Measurements from ENCODE around the gene PRR18. TPM values are rescaled to one million over a fixed set of nuclear protein-coding genes. Genes with fewer than 3 reads are reported as not detected.

PRR18 gene
- total and polyA plus RNA-seq, 2 donors (not counting 1 experiment from before 2014, with no cell fraction given), result not detected

DNA sequence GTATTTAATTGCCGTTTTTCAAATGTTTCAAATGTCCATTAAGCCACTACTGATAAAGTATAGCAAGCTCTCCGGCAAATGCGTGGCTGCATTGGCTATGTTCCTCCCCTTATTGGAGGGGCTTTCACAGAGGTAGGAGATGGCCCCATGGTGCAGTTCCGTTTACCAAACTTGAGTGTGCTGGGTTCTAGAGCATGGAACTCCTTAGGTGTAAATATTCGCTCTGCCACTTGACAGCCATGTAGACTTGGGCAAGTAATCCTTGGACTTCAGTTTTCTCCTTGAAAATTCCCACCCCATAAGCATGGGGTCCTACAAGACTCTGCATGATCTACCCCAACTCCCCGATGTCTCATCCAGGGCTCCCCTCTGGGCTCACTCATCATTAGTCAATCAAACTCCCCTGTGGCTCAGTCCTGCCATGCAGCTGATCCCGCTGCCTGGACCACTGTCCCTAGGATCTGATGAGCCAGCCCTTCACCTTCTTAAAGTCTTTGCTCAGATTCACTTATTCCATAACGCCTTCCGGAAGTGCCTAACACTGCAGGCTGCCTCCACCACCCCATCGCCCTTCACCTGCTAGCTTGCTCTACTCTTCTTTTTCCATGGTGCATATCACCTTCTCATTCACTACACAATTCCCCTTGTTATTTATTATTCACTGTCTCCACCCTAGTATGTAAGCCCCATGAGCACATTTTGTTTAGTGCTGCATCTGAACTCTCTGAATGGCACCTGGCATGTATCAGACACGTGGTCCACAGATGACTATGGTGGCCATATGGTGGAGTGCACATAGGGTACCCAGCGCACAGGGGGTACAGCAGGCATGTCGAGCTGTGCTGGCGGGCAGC, 18.8 kb downstream of the PRR18 start:
- no peaks in the 10 kb centered on the region for H3K79me2 ChIP-seq (ENCODE audit: control insufficient read depth, insufficient read depth, low read length)
- TF ChIP-seq, protein P1, sequence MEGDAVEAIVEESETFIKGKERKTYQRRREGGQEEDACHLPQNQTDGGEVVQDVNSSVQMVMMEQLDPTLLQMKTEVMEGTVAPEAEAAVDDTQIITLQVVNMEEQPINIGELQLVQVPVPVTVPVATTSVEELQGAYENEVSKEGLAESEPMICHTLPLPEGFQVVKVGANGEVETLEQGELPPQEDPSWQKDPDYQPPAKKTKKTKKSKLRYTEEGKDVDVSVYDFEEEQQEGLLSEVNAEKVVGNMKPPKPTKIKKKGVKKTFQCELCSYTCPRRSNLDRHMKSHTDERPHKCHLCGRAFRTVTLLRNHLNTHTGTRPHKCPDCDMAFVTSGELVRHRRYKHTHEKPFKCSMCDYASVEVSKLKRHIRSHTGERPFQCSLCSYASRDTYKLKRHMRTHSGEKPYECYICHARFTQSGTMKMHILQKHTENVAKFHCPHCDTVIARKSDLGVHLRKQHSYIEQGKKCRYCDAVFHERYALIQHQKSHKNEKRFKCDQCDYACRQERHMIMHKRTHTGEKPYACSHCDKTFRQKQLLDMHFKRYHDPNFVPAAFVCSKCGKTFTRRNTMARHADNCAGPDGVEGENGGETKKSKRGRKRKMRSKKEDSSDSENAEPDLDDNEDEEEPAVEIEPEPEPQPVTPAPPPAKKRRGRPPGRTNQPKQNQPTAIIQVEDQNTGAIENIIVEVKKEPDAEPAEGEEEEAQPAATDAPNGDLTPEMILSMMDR (conservative IDR thresholded peaks at IDR 0.05 in 1 of 2, IDR thresholded peaks at IDR 0.05 in 1 of 2; ENCODE audit: low read depth in 1 of 2, low read length in 2 of 2), result no peak
- no peak for TF ChIP-seq EZH2 (IDR thresholded peaks at IDR 0.05; ENCODE audit: low read length, missing control alignments)
- no peak overlapping the region for H3K4me2 ChIP-seq (ENCODE audit: extremely low read depth, insufficient read depth, low read length)

DNA sequence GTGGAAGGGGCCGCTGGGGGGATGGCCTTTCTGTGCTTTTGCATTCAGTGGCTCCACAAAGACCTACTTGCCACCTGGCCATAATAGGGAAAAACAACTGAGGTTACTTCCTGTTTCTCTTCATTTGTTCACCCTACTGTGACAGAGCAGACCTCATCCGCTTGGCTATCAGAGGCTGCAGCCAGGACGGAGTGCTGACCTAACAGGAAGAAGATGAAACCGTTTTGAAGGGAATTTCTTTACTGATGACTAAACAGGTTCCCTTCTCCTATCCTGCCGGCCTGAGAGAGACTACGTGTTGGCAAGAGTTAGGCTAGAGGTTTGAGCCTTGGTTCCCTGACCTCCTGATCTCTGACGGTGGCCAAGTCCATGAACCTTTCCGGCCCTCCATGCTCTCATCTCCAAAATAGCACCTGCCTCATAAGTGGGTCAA, 21.3 kb downstream of the PRR18 start:
- Histone ChIP-seq H3K27ac (ENCODE audit: insufficient read depth, low read length) (no peak overlapping the region), H3K79me2 (ENCODE audit: control insufficient read depth, insufficient read depth, low read length) (no peaks in the 10 kb centered on the region), H3K4me2 (ENCODE audit: extremely low read depth, insufficient read depth, low read length) (no peak overlapping the region), H3K9me3 (ENCODE audit: control insufficient read depth, insufficient read depth, low read depth, low read length) (no peaks in the 10 kb centered on the region), H3K9ac (ENCODE audit: insufficient read depth, low read length) (no peak overlapping the region), H3K27me3 (ENCODE audit: control insufficient read depth, insufficient read depth, low read length) (no peaks in the 10 kb centered on the region), H4K20me1 (ENCODE audit: control insufficient read depth, extremely low read depth, insufficient read depth, low read length) (no peaks in the 10 kb centered on the region), H2AFZ (ENCODE audit: low read length) (no peak overlapping the region), H3K36me3 (ENCODE audit: control insufficient read depth, insufficient read depth, low read length) (no peaks in the 10 kb centered on the region), H3K4me1 (ENCODE audit: control insufficient read depth, extremely low read depth, insufficient read depth, low read length) (no peaks in the 10 kb centered on the region), H3K4me3 (replicated peaks in 1 of 4; ENCODE audit: control extremely low read depth in 1 of 4, insufficient read depth in 1 of 4, low read depth in 3 of 4, low read length in 4 of 4) (no peak overlapping the region)
- no peak for TF ChIP-seq EZH2 (IDR thresholded peaks at IDR 0.05; ENCODE audit: low read length, missing control alignments)
- TF ChIP-seq, protein P1 (conservative IDR thresholded peaks at IDR 0.05 in 1 of 2, IDR thresholded peaks at IDR 0.05 in 1 of 2; ENCODE audit: low read depth in 1 of 2, low read length in 2 of 2), result no peak
- DNase-seq (ENCODE audit: low read depth in 2 of 2), result no peak

More for the DNA sequence above, 18.8 kb downstream of the PRR18 start:
- Histone ChIP-seq H3K9ac (ENCODE audit: insufficient read depth, low read length) (no peak overlapping the region), H3K27ac (ENCODE audit: insufficient read depth, low read length) (no peak overlapping the region), H3K27me3 (ENCODE audit: control insufficient read depth, insufficient read depth, low read length) (no peaks in the 10 kb centered on the region), H3K9me3 (ENCODE audit: control insufficient read depth, insufficient read depth, low read depth, low read length) (no peaks in the 10 kb centered on the region), H3K4me3 (replicated peaks in 1 of 4; ENCODE audit: control extremely low read depth in 1 of 4, insufficient read depth in 1 of 4, low read depth in 3 of 4, low read length in 4 of 4) (no peak overlapping the region), H4K20me1 (ENCODE audit: control insufficient read depth, extremely low read depth, insufficient read depth, low read length) (no peaks in the 10 kb centered on the region), H3K4me1 (ENCODE audit: control insufficient read depth, extremely low read depth, insufficient read depth, low read length) (no peaks in the 10 kb centered on the region), H2AFZ (ENCODE audit: low read length) (no peak overlapping the region), H3K36me3 (ENCODE audit: control insufficient read depth, insufficient read depth, low read length) (no peaks in the 10 kb centered on the region)
- DNase-seq (ENCODE audit: low read depth in 2 of 2), result no peak

DNA sequence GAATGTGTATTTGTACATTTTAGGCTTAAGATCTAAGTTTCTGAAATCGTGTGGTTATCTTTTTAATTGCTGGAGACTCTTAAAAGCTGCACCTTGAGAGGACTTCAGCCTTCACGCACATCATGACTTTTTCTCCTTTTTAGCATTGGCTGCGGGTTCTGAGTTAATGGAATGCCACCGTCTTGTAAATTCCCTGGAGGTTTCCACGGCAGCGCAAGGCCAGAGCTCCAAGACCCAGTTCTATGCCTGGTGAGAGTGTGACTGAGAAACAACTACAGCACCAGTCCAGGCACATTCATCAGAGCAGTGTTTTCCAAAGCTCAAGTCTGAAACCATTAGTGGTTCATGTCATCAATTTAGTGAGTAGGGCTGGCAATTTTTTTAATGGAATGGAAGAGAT, 23.0 kb downstream of the PRR18 start:
- H3K27me3 ChIP-seq (ENCODE audit: control insufficient read depth, insufficient read depth, low read length), result no peaks in the 10 kb centered on the region
- H3K9ac ChIP-seq (ENCODE audit: insufficient read depth, low read length), result no peak overlapping the region
- H3K9me3 ChIP-seq (ENCODE audit: control insufficient read depth, insufficient read depth, low read depth, low read length), result no peaks in the 10 kb centered on the region
- H4K20me1 ChIP-seq (ENCODE audit: control insufficient read depth, extremely low read depth, insufficient read depth, low read length), result no peaks in the 10 kb centered on the region
- no peaks in the 10 kb centered on the region for H3K4me1 ChIP-seq (ENCODE audit: control insufficient read depth, extremely low read depth, insufficient read depth, low read length)
- H3K79me2 ChIP-seq (ENCODE audit: control insufficient read depth, insufficient read depth, low read length), result no peaks in the 10 kb centered on the region
- no peak overlapping the region for H3K27ac ChIP-seq (ENCODE audit: insufficient read depth, low read length)
- H3K36me3 ChIP-seq (ENCODE audit: control insufficient read depth, insufficient read depth, low read length), result no peaks in the 10 kb centered on the region
- H2AFZ ChIP-seq (ENCODE audit: low read length), result no peak overlapping the region
- DNase-seq (ENCODE audit: low read depth in 2 of 2), result no peak
- no peak overlapping the region for H3K4me2 ChIP-seq (ENCODE audit: extremely low read depth, insufficient read depth, low read length)
- no peak for TF ChIP-seq EZH2 (IDR thresholded peaks at IDR 0.05; ENCODE audit: low read length, missing control alignments)
- TF ChIP-seq, protein P1 (conservative IDR thresholded peaks at IDR 0.05 in 1 of 2, IDR thresholded peaks at IDR 0.05 in 1 of 2; ENCODE audit: low read depth in 1 of 2, low read length in 2 of 2), result no peak
- H3K4me3 ChIP-seq (replicated peaks in 1 of 4; ENCODE audit: control extremely low read depth in 1 of 4, insufficient read depth in 1 of 4, low read depth in 3 of 4, low read length in 4 of 4), result no peak overlapping the region

All from fibroblast of lung (primary cell).